Suppressor macrophage treated with lipopolysaccharide for 1 hour (primary cell): Measurements from ENCODE around the gene CENPL.
"Not testable (repeated sequence)": the region's sequence is repeated elsewhere in the genome, so short reads cannot be mapped to it uniquely, and the experiment has no call there.

ENCODE experiments used
- DNase-seq, 3 donors: peaks; one replicate each; pipeline ENCODE4 v3.0.0-alpha.2; 2020 to 2022

CENPL gene

DNA sequence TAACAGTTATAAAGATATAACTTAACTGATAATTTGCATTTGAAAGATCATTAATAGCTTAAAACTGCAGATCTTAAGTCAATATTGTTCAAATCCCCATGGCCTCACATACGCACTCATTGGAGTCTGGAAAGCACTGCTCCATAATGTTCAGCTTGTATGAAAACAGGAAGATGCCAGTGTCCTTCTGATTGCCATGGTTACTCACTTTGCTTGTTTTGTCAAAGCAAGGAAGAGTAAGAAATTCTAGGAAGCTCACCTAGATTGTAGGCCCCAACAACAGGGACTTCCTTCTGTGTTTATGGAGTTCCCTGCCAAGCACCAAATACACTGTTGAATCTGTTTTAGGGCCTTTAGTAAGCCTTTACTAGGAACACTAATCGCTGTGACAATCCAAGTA lies 32.2 kb upstream of the CENPL start:
- DNase-seq = no peak

DNA sequence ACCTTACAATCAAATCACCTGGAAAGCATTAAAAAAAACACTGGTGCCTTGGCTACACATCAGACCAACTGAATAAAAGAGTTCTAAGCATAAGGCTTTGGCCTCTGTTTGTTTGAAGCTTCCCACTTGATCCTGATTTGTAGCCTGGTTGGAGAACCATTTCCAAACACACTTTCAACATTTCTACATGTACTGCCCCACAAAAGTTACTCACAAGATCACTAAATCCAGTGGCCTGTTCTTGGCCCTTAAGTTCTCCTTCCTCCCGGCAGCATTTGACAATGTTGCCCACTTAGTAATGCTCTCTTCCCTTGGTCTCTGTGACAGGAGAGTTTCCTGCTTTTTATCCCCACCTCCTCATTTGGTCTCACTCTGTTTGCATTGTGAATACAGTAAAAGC lies 31.3 kb upstream of the CENPL start:
- no peak for DNase-seq

DNA sequence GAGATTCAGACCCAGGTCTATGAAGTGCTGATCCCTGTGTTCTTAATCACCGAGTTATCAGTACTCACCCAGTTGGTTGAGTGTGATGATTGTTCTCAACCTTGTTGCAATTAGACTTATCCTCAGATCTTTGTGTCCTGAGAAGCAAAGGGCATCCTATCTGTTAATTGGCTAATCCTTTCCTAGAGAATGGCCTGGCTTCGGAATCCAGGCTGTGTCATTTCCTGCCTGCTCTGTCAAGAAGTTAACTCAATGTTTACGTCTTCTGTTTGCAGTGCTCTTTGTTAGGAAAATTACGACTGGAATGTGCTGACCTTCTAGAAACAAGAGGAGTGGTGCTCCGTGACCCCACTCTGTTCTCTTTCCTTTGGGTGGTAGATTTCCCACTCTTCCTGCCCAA lies 28.4 kb upstream of the CENPL start:
- no peak for DNase-seq

DNA sequence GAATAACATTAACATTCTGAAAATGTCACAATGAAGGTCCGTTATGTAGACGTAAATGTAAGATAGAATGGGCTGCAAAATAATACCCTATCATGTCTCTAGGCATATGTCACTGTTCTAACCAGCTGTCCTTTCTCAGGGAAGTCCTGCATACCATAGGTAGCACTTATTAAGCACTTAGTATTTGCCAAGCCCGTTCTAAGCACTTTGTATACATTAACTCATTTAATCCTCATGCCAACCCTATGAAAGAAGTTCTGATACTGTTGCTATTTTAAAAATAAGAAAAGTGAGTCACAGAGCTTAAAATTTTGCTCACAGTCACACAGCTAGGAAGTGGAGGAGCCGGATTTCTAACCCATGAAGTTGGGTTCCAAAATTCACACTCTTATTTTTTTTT lies 27.4 kb upstream of the CENPL start:
- no peak for DNase-seq

DNA sequence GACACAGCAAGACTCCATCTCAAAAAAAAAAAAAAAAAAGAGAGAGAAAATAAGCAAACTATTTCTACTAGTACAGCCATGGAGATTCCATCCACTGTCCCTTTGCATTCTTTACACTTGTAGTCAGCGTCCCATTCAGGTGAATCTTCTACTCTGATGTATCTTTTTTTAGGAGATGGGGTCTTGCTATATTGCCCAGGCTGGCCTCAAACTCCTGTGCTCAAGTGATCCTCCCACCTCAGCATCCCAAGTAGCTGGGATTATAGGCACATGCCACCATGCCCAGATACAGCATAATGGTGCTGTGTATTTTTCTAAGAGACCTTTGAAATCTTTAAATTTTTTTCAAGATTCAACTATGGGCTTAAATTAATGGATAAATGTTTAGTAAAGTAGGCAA lies 8.1 kb upstream of the CENPL start:
- no peak for DNase-seq

DNA sequence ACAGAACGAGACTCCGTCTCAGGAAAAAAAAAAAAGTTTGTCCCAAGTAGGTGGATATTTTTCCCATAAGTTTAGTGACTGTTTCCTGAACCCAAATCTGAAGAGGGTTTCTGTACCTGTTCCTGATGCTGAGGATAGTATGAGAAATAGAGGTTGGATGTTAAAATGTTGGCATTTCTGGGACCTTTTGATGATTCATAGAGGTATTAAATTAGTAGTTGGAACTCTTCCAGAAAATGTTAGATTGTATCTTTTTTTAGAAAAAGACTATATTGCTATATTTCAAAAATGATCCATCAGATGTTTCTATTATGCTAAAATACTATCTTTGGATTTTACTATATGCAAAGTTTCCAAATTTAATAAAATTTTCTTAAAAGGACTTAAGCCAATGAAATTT lies 2.9 kb upstream of the CENPL start:
- DNase-seq = no peak

DNA sequence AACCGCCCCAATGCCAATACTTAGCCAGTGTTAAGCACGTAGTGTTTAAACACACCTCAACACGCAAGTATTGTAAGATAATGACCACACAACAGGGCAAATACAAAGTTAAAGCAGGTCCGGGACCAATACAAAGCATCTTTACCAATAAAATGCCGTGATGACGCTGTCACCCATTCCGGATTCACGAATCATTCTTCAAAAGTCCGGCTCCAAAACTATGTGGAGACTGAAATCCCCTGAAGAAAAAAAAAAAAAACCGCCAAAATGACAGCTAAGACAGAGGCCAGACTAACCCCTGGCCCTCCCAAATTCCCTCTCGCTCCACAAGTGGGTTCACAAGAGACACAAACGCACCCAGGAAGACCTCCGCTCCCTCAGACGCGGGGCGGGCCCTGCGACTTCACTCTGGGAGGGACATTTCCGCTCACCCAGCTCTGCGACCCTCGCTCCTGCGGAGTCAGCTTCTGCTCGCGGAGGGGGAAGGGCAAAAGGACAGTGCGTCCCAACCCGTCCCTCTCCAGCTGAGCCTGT lies 835 bp downstream of the CENPL start:
- peak in 2 of 3 donors; percentile 38 to 51 for DNase-seq

DNA sequence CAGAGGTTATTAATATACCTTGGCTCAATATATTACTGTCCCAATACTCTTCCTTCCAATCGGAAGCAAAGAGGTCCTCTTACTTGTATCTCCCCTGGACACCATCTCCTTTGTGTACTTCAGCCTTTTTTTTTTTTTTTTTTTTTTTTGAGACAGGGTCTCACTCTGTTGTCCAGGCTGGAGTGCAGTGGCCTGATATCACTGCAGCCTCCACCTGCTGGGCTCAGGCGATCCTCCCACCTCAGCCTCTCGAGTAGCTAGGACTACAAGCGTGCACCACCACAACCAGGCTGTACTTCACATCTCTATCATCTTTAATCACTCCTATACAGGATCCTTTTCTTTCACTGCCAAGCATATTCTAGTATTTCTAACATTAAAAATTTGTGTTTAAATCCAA lies 3.0 kb downstream of the CENPL start:
- no peak for DNase-seq

DNA sequence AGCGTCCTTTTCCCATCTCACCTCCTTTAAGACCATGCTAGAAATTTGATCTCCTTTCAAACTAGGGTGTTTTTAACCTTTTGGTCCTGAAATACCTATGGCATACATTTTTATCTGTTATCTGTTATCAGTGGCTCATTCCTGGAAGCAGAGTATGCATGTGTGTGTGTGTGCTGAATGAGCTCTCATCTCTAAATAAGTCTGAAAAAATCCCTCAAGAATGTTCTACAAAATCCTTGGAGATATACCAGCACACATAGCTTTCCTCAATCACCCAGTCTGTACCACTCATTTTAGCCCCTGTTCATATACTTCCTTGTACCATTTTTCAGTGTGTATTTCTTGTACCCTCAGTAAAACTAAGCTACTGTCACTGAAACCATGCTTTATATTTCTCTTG lies 6.2 kb downstream of the CENPL start:
- DNase-seq = no peak

DNA sequence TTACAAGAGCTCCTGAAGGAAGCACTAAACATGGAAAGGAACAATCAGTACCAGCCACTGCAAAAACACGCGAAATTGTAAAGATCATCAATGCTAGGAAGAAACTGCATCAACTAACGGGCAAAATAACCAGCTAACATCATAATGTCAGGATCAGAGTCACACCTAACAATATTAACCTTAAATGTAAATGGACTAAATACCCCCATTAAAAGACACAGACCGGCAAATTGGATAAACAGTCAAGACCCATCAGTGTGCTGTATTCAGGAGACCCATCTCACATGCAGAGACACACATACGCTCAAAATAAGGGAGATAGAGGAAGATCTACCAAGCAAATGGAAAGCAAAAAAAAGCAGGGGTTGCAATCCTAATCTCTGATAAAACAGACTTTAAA lies 11.0 kb downstream of the CENPL start:
- not testable (repeated sequence) for DNase-seq

DNA sequence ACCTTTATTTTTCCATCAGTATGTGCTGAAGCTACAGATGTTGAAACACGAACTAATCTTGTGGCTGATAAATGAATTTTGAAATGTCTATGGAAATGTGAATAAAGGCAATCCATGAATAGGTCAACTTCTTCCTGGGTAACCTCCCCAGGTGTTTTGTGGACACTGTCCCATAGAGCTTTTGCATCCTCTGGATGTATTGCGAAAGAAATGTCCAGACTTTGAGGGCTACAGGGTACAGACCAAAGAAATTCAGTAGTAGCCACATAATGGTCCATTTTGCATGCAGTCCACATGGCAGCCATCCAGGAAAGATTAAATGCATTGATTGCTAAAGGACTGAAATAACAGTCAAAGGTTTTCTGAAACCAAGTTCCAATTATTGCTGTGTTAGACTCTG lies 21.7 kb downstream of the CENPL start:
- no peak for DNase-seq

DNA sequence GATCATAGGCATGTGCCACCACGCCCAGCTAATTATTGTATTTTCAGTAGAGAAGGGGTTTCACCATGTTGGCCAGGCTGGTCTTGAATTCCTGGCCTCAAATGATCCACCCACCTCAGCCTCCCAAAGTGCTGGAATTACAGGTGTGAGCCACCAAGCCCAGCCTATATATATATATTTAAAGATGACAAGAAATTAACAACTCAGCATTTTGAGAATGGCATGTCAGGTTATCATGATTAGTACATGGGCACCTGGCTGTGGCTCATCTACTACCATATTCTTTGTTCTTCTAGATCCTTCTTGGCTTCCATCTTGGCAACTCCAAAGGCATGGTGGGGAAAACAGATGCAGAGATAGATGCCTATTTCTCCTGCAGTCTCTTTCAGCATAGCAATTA lies 24.7 kb downstream of the CENPL start:
- not testable (repeated sequence) for DNase-seq

DNA sequence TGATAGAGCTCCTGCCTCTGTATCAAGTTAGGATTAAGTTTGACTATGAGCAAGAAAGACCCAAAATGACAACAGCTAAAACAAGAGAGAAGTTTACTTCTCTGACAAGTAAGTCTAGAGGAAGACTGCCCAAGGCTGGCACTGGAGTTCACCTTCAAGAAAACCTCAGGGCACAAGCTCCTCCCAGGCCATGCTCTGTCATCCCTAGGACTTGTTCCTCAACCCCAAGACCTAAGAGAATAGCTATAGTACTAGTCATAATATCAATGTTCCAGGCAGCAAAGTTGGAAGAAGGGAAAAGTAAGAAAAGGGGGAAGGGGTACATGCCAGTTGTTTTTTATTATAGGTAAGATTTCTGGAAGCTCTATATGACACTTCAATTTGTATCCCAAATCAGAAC lies 26.6 kb downstream of the CENPL start:
- DNase-seq = no peak

DNA sequence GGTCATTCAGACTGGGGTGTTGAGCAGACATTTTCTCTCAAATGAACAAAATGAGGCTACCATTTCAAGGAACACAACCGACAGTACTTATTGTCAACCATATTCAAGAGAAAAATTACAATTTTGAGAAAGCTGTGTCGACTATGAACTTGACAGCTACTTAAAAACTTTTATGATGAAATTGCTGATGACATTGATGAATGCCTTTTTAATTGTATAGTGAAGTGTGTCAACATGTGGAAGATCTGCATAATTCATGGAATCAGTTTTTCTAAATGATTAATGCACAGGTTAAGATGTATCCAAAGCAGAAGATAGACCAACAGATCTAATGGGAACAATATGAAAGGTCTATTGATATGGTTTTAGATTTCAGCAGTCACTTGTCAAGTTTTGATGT lies 34.8 kb downstream of the CENPL start:
- DNase-seq = no peak

DNA sequence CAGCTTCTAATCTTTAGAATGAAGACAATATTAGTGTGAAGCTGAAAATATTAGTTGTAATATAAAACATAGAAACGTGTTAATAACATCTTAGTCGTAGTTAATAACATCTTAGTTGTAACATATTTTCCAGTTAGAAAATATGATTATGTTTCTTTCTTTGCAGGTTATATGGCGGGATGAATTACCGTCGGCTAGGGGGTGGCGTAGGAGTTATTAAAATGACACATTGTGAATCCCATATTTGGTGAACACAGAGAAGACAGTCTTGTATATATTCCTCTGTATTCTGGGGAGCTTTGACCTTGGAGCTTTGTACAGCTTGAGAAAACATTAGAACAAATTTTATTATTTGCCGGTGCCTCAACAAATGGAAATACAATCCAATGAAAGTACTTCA lies 39.7 kb downstream of the CENPL start:
- DNase-seq = no peak

DNA sequence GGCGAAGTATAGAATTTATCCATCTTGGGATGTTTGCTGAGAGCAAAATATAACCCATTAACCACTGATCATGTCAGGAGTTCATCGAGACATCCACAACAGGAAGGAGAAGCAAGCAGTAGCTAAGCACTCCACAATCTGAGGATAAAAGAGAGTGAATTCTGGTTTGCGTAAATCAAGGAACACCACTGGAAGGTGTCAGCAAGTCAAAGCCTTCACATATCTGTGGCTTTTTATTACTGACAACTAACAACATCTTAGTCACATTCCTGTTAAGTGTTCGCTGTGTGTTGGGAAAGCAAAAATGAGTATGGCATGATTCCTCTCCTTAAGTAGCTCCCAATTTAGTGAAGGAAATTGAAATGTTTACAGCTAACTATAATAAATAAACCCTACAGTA lies 44.7 kb downstream of the CENPL start:
- DNase-seq = no peak

DNA sequence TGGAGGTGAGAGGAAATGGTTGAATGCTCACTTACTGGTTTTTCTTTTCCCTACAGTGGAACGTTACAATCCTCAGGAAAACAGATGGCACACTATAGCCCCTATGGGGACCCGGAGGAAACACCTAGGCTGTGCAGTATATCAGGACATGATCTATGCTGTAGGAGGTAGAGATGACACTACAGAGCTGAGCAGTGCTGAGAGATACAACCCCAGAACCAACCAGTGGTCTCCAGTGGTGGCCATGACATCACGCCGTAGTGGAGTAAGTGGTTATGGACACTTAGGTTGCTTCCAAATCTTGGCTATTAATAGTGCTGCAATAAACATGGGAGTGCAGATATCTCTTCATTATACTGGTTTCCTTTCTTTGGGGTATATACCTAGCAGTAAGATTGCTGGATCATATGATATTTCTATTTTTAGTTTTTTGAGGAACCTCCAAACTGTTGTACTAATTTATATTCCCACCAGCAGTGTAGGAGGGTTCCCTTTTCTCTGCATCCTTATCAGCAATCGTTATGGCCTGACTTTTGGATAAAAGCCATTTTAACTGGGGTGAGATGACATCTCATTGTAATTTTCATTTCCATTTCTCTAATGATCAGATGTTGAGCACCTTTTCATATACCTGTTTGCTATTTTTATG lies 49.0 kb downstream of the CENPL start:
- peak; percentile 5 to 24 (median 22) for DNase-seq

DNA sequence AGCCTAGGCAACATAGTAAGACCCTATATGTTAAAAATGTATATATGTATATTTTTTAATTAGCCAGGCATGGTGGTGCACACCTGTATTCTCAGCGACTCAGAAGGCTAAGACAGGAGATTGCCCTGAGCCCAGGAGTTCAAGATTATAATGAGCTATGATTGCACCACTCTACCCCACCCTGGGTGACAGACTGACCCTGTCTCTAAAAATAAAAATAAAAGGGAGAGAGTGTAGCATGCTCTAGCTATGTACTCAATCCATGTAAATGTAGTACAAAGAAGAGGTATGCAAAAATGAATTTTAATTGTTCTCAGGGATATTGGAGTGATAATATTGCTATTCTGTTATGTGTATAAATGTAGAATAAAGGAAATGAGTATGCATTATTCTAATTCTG lies 53.1 kb downstream of the CENPL start:
- DNase-seq = no peak

DNA sequence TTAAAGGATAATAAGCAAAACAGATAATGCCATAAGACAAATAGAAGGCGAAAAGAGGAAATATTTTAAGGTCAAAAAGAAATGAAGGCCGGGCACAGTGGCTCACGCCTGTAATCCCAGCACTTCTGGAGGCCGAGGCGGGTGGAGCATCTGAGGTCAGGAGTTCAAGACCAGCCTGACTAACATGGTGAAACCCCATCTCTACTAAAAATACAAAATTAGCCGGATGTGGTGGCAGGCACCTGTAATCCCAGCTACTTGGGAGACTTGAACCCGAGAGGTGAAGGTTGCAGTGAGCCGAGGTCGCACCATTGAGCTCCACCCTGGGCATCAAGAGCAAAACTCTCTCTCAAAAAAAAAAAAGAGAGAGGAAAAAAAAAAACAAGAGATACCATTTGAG lies 54.4 kb downstream of the CENPL start:
- not testable (repeated sequence) for DNase-seq

DNA sequence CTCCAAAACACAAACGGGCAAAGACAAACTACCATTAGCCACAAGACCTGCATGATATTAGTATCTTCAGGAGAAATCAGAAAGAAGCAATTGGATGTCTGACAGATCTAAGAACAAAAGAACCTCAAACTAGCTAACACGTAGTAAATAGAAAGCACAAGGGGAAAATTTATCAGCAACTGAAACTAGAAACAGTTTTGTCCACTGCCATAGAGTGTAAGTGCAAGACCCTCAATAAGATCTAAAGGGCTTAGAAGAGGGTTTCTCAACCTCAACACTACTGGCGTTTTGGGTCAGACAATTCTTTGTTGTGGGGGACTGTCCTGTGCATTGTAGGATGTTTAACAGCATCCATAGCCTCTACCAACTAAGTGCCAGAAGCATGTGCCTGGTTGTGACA lies 55.9 kb downstream of the CENPL start:
- DNase-seq = no peak

DNA sequence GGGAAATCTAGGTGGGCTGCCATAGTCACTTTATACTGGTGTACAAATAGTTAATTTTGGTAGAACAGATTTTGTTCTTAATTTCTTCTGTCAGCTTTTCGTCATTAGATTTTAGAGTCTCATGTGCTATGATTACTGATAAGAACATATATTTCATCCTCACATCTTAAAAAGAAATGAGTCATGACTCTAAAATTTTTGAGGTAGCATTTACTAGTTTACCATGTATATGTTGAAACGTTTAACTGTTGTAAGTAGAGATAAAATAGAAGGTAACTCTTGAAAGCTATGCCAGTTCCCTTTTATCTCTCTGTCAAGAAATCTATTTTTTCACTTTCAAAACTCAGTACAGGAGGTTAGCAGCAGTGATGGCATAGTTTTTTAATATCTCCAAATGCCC lies 56.5 kb downstream of the CENPL start:
- no peak for DNase-seq

DNA sequence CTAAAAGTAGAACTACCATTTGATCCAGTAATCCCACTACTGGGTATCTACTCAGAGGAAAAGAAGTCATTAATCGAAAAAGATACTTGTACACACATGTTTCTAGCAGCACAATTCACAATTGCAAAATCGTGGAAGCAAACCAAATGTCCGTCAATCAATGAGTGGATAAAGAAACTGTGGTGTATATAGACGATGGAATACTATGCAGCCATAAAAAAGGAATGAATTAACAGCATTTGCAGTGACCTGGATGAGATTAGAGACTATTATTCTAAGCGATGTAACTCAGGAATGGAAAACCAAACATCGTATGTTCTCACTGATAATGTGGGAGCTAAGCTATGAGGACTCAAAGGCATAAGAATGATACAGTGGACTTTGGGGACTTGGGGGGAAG lies 60.4 kb downstream of the CENPL start:
- not testable (repeated sequence) for DNase-seq

DNA sequence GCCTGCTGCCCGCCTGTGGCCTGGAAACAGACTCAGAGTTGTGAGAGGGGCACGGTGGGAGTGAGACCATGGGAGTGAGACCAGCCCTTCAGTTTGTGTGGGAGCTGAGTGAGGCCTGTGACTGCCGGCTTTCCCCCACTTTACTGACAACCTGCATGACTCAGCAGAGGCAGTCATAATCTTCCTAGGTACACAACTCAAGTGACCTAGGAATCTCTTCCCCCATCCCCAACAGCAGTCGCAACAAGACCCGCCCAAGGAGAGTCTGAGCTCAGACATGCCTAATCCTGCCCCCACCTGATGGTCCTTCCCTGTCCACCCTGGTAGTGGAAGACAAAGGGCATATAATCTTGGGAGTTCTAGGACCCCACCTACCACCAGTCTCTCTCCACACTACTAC lies 65.7 kb downstream of the CENPL start:
- no peak for DNase-seq

DNA sequence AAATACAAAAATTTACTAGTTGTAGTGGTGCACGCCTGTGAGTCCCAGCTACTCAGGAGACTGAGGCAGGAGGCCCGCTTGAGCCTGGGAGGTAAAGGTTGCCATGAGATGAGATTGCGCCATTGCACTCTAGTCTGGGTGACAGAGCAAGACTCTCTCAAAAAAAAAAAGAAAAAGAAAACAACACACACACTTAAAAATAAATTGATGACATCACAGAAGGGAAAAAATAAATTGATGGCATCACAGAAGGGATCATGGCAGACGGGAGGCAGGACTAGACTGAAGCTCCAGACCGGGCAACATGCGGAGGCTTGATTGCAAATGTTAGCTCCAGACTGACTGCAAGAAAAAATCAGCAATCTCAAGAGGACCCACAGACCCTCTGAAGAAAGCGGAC lies 66.6 kb downstream of the CENPL start:
- DNase-seq = no peak

DNA sequence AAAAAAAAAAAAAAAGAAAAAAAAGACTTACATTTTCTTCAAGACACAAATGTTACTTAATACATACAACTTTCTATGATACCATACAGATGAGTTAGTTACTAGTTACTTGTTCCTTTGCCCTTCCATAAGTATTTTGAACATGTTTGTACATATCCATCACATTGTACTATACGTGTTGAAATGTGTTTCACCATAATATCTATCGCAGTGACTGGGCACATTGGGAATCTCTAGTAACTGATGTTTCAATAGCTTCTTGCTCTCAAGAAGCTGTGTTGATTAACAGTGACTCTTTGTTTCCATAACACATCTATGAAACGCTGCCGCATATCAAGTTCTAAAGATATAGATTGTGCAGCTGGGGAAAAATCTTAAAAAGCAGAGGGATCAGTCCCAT lies 67.0 kb downstream of the CENPL start:
- DNase-seq = no peak

DNA sequence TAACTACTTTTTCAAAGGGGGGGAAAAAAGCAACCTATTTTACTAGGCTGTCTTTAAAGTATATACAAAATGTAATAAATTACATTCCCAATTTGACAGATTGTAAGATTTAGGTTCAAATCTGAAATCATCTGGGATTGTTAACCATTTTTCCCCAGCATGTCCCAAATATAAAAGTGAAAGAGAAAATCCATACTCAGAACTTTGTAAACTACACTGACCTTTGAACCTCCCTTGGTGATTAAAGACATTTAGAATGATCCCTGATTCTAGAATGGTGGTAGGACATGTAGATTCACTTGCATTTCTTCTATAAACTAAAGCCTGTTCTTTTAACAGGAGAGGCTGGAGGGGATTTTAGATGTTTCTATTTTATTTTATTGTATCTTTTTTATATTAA lies 70.9 kb downstream of the CENPL start:
- no peak for DNase-seq
